Gastrocnemius medialis (tissue), 4 donors: ENCODE data around the gene TPM3.

Experiments
- POLR2A ChIP-seq, 2 donors: fragments of 450-650 bp; IDR thresholded peaks; one replicate each; pipeline ENCODE4 v1.6.1; 2017; ENCODE audit warnings: antibody characterized with exemption in 2 of 2, mild to moderate bottlenecking in 2 of 2, moderate library complexity in 2 of 2
- TF ChIP-seq, protein P1 (sequence below), 5 experiments: fragments of 450-650 bp in 3 of 5; fragments of 200-600 bp in 2 of 5; sonication (generic) in 2 of 5; IDR thresholded peaks in 4 of 5; conservative IDR thresholded peaks in 1 of 5; 1 replicate in 4 of 5; 2 replicates in 1 of 5; pipeline ENCODE4 v1.5.1; 2016 to 2019; ENCODE audit warnings: antibody characterized with exemption in 5 of 5, mild to moderate bottlenecking in 3 of 5, moderate library complexity in 3 of 5

DNA sequence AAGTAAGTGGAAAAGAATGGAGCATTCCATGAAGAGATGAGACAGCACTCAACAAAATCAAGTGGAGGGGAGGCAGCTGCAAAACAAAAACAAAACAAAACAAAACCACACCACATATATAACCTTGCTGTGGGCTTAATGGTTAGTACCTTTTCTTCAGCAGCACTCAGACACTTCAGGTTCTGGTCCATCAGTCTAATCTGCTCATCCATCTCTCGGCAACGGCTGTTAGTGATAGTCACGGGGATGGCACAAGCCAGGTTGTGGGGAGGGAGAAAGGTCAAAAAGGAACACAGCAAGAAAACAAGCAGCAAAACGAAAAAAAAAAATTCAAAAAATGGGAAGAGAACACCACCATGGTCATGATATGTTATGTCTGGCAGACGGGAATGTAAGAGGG is 20.0 kb downstream of the TPM3 start:
- TF ChIP-seq, protein P1, sequence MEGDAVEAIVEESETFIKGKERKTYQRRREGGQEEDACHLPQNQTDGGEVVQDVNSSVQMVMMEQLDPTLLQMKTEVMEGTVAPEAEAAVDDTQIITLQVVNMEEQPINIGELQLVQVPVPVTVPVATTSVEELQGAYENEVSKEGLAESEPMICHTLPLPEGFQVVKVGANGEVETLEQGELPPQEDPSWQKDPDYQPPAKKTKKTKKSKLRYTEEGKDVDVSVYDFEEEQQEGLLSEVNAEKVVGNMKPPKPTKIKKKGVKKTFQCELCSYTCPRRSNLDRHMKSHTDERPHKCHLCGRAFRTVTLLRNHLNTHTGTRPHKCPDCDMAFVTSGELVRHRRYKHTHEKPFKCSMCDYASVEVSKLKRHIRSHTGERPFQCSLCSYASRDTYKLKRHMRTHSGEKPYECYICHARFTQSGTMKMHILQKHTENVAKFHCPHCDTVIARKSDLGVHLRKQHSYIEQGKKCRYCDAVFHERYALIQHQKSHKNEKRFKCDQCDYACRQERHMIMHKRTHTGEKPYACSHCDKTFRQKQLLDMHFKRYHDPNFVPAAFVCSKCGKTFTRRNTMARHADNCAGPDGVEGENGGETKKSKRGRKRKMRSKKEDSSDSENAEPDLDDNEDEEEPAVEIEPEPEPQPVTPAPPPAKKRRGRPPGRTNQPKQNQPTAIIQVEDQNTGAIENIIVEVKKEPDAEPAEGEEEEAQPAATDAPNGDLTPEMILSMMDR (IDR thresholded peaks at IDR 0.05 in 4 of 5, conservative IDR thresholded peaks at IDR 0.05 in 1 of 5) = no peak
- no peak for TF ChIP-seq POLR2A (IDR thresholded peaks at IDR 0.05)
